GM12801 (cell line): ENCODE measurements around the gene TUNAR.

Experiments used
- TF ChIP-seq, protein P1 (sequence below): IDR thresholded peaks from one replicate; pipeline ENCODE4 v1.5.1; 2011; ENCODE audit warnings: control low read depth; ENCODE audit not compliant: insufficient read length; ENCODE audit errors: extremely low read depth

Gene TUNAR

DNA sequence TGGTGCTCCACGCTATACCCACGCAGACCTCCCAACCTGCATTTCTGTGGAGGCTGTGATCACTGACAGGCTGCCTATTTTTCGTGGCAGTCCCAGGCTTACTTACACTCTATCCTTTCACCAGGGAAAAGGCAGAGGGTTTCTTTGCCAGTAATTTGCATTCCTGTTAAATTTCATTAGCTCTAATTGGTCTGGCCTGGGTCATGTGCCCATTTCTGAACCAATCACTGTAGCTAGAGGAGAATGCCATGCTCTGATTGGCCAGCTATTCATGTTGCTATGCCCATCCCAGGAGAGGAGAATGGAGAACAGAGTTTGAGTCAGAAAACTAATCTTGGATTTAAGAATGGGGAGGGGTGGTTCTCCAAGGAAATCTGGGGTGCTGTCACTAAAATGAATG, 43.2 kb upstream of the TUNAR start:
- TF ChIP-seq, protein P1, sequence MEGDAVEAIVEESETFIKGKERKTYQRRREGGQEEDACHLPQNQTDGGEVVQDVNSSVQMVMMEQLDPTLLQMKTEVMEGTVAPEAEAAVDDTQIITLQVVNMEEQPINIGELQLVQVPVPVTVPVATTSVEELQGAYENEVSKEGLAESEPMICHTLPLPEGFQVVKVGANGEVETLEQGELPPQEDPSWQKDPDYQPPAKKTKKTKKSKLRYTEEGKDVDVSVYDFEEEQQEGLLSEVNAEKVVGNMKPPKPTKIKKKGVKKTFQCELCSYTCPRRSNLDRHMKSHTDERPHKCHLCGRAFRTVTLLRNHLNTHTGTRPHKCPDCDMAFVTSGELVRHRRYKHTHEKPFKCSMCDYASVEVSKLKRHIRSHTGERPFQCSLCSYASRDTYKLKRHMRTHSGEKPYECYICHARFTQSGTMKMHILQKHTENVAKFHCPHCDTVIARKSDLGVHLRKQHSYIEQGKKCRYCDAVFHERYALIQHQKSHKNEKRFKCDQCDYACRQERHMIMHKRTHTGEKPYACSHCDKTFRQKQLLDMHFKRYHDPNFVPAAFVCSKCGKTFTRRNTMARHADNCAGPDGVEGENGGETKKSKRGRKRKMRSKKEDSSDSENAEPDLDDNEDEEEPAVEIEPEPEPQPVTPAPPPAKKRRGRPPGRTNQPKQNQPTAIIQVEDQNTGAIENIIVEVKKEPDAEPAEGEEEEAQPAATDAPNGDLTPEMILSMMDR, result no peak

DNA sequence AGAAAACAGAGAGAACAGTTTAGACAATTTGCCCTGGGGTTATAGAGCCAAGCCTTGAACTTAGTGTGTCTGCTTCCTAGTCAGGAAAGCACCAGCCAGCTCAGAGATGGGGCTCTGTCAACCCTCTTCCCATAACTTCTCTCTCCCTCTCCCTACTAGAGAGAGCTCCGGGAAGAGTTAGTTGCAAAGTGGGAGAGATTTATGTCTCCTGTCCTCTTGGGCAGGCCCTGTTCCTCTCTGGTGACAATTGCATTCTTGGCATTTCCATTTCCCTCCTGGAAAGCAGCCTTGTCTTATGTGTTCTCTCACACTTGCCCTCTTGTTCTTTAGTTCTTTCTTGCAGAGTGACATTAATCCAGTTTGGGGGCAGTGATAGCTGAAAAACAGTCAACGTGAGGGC, 42.1 kb upstream of the TUNAR start:
- TF ChIP-seq, protein P1, result no peak

DNA sequence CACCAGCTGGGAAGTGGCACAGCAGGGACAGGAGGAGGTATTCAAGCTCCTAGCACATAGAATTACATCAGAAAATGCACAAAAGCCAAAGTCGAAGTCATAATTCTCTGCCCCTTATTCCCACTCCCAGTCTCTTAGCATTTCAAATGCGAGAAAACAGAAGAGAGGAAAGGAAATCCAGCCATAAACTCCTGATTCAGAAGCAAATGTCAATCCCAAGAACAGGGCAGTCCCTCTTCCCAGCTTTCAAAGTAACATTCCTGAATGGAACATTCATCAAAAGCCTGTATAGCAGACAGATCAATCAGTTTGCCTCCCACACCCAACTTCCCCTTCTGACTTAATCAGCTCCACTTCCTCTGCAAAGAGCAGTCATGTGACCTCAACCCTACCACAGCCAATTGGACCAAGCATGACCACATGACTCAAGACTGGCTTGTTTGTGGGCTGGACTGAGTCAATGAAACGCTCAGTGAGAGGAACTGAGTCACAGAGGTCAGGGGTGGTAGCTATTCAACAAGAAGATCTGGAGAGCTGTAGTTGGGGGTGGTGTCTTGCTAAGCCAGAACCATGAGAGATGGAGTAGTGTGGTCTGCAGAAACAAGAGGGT, 41.4 kb upstream of the TUNAR start:
- TF ChIP-seq, protein P1, result no peak

DNA sequence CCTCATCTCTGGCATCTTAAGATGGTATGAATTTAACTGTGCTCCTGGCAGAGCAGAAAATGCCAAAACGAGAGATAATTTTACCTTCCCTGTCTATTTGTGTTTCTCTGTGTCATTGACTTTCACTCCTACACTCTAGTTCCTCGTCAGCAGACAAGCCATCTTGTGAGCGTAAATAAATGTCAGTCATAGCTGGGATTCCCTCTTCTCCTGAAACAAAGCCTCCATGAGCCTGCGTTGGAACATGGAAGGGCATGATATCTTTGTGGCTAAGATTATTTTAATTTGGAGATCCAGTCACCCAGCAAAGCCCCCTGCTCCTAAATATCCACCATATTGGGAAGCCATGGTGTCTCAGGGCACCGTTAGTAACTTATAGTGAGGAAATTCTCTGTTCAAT, 37.8 kb upstream of the TUNAR start:
- TF ChIP-seq, protein P1, result no peak

DNA sequence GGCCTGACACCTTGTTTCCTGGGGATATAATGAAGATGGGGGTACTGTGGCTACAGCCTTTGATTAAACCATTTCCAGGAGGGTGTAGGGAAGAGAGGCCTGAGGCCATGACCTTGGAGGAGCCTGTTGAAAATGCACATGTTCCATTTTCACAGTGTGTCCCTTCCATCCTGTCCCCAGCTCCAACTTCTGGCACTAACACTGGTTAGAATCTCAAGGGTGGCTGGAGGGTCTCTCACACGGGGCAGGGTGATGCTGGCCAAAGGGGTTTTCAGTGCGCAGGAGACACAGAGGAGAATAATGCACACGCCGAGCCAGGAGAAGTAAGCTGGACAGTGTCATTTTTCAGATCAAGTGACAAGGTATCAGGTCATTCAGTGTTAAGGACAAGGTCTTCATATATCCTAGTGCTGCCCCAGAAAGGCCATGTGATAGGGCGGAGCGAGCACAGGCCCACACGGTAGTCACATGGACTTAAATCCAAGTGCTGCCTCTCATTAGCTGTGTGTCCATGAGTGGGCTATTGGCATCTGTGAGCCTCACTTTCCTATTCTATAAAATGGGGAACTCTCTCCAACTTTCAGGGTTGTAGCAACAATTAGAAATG, 36.4 kb upstream of the TUNAR start:
- TF ChIP-seq, protein P1, result no peak

DNA sequence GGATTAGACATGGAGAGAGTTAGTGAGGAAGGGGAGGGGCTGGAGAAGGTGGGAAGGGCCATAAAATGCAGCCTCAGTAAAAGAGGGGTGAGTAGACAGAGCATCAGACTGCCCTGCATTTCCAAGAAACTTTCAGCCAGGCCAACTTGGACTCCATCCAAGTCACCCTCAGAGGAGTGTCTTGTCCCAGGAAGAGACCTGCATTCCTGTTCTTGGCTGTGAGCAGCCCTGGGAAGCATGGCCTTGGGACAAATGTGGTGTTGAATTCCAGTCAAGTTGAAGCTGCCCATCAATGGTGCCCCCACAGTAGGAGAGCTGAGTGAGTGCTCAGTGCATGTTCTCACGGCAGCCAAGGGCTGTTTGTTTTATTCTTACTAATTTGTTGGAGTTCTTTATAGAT, 35.0 kb upstream of the TUNAR start:
- TF ChIP-seq, protein P1, result no peak

DNA sequence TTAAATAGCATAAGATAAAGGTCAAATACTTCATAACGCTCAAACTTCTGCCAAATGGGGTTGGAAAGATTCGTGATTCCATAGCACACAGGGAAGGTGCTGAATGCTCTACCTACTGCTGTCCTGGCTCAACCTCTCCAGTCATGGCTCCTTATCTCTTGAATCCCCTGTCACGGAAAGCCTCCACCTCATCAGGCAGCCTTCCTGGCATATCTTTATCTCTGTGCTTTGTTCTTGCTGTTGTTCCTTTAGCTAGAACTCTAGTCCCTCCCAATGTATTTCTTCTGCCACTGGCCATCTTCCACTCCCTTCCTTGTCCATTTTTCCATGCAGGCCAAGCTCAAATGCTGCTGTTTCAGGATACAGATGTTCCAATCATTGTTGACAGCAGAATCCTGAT, 26.9 kb upstream of the TUNAR start:
- TF ChIP-seq, protein P1, result no peak

DNA sequence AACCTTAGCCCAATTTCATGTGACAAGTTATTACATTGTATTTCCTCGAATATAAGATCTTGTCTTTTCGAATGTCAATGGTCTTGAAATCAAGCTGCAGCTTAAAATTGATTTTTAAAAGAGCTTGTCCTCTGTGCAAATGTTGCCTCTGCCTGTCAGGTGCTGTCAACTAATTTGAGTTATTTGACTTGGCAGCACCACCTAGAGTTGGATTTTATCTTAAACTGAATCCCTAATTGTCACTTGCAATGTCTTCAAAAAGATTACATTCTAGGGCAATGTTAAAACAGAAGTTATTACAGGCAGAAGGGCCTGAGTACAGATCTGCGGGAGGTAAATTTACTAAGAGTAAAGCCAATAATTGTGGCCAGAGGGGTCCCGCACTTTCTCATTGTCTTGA, 26.2 kb upstream of the TUNAR start:
- TF ChIP-seq, protein P1, result no peak
